GM21526 (cell line): ENCODE data around the gene EXOC7.
"Not testable (repeated sequence)": the region's sequence is repeated elsewhere in the genome, so short reads cannot be mapped to it uniquely, and the experiment has no call there.

Experiments used
- ATAC-seq: cut with Tn5 transposase; IDR thresholded peaks from one replicate; pipeline ENCODE4 v1.9.1; 2021; ENCODE audit warnings: moderate library complexity; ENCODE audit not compliant: unreplicated experiment, low FRiP score

EXOC7 gene

GRCh38 chr17:76089680-76090516 lies 13.7 kb downstream of the EXOC7 start:
- no peak for ATAC-seq

- no peak for ATAC-seq
Measured at GRCh38 chr17:76088868-76089576, 14.6 kb downstream of the EXOC7 start.

- no peak for ATAC-seq
Measured at GRCh38 chr17:76088041-76088867, 15.3 kb downstream of the EXOC7 start.

- ATAC-seq, result no peak
Measured at GRCh38 chr17:76087531-76087930, 16.1 kb downstream of the EXOC7 start.

- no peak for ATAC-seq
Measured at GRCh38 chr17:76086384-76086783, 17.2 kb downstream of the EXOC7 start.

- ATAC-seq, result no peak
Measured at GRCh38 chr17:76085731-76086366, 17.7 kb downstream of the EXOC7 start.

- no peak for ATAC-seq
Measured at GRCh38 chr17:76085066-76085730, 18.4 kb downstream of the EXOC7 start.

GRCh38 chr17:76083536-76084182 lies 19.9 kb downstream of the EXOC7 start:
- no peak for ATAC-seq

GRCh38 chr17:76082326-76083251 lies 21.0 kb downstream of the EXOC7 start:
- no peak for ATAC-seq

- ATAC-seq, result no peak
Measured at GRCh38 chr17:76081295-76082210, 22.0 kb downstream of the EXOC7 start.

- ATAC-seq, result no peak
Measured at GRCh38 chr17:76080768-76081287, 22.8 kb downstream of the EXOC7 start.

- ATAC-seq, result no peak
Measured at GRCh38 chr17:76079956-76080767, 23.4 kb downstream of the EXOC7 start.

GRCh38 chr17:76079535-76079955 lies 24.0 kb downstream of the EXOC7 start:
- ATAC-seq, result no peak

GRCh38 chr17:76078860-76079534 lies 24.6 kb downstream of the EXOC7 start, which contains the start of gene ZACN:
Gene ZACN (plus strand): TSS chr17:76079182. CDS start chr17:76079265, 83 bp downstream.
- ATAC-seq, result no peak

- not testable (repeated sequence) for ATAC-seq
Measured at GRCh38 chr17:76078370-76078769, 25.2 kb downstream of the EXOC7 start.
